BE2C (cell line): ENCODE data around the gene SLC23A2.

ENCODE experiments used
- DNase-seq: peaks from one replicate; pipeline ENCODE4 v3.0.0-alpha.2; 2020
- H3K27me3 ChIP-seq: fragments of 250-450 bp; sonication (Bioruptor Pico); 2 replicates; pipeline ENCODE4 v1.5.1; 2020; ENCODE audit warnings: mild to moderate bottlenecking
- H3K36me3 ChIP-seq: fragments of 250-450 bp; sonication (Bioruptor Pico); 2 replicates; pipeline ENCODE4 v1.5.1; 2020; ENCODE audit warnings: mild to moderate bottlenecking
- H3K4me1 ChIP-seq: fragments of 250-450 bp; sonication (Bioruptor Pico); 2 replicates; pipeline ENCODE4 v1.5.1; 2020
- H3K4me3 ChIP-seq: 2 replicates; pipeline ENCODE4 v1.5.1; 2011; ENCODE audit warnings: low read depth, low read length
- H3K9me3 ChIP-seq: fragments of 250-450 bp; sonication (Bioruptor Pico); 2 replicates; pipeline ENCODE4 v1.5.1; 2020
- CTCF ChIP-seq: IDR thresholded peaks from 2 replicates; pipeline ENCODE4 v1.5.1; 2012; ENCODE audit warnings: mild to moderate bottlenecking, low read depth, low read length

The SLC23A2 gene

GRCh38 chr20:4836473-4836872 is 164.8 kb downstream of the SLC23A2 start:
- no peak for TF ChIP-seq CTCF
- H3K36me3 ChIP-seq, result no peaks in the 10 kb centered on the region
- H3K4me1 ChIP-seq, result no peaks in the 10 kb centered on the region
- H3K27me3 ChIP-seq, result peaks cover 4% of the 10 kb centered on the region; the same call in 1 of the 2 replicates
- no peaks in the 10 kb centered on the region for H3K9me3 ChIP-seq
- H3K4me3 ChIP-seq, result no peak overlapping the region
- no peak for DNase-seq

- no peaks in the 10 kb centered on the region for H3K36me3 ChIP-seq
- peaks cover 4% of the 10 kb centered on the region; the same call in 1 of the 2 replicates for H3K27me3 ChIP-seq
- TF ChIP-seq CTCF, result no peak
- H3K4me1 ChIP-seq, result no peaks in the 10 kb centered on the region
- H3K4me3 ChIP-seq, result no peak overlapping the region
- no peaks in the 10 kb centered on the region for H3K9me3 ChIP-seq
- no peak for DNase-seq
These were observed 165.8 kb downstream of the SLC23A2 start for GRCh38 chr20:4835244-4836177.

GRCh38 chr20:4833074-4833728 is 168.1 kb downstream of the SLC23A2 start:
- no peak overlapping the region for H3K4me3 ChIP-seq
- H3K4me1 ChIP-seq, result no peaks in the 10 kb centered on the region
- H3K9me3 ChIP-seq, result no peaks in the 10 kb centered on the region
- no peaks in the 10 kb centered on the region for H3K36me3 ChIP-seq
- TF ChIP-seq CTCF, result no peak
- DNase-seq, result no peak
- peaks cover 2% of the 10 kb centered on the region; the same call in 1 of the 2 replicates for H3K27me3 ChIP-seq

GRCh38 chr20:4832469-4832868 is 168.8 kb downstream of the SLC23A2 start:
- DNase-seq, result no peak
- H3K4me3 ChIP-seq, result no peak overlapping the region
- no peaks in the 10 kb centered on the region for H3K27me3 ChIP-seq
- no peak for TF ChIP-seq CTCF
- H3K4me1 ChIP-seq, result no peaks in the 10 kb centered on the region
- H3K36me3 ChIP-seq, result no peaks in the 10 kb centered on the region
- no peaks in the 10 kb centered on the region for H3K9me3 ChIP-seq

GRCh38 chr20:4830696-4831095 is 170.6 kb downstream of the SLC23A2 start:
- Histone ChIP-seq H3K4me3 (no peak overlapping the region), H3K36me3 (no peaks in the 10 kb centered on the region), H3K27me3 (no peaks in the 10 kb centered on the region), H3K9me3 (no peaks in the 10 kb centered on the region), H3K4me1 (no peaks in the 10 kb centered on the region)
- TF ChIP-seq CTCF, result no peak
- no peak for DNase-seq

GRCh38 chr20:4830259-4830658 is 171.1 kb downstream of the SLC23A2 start:
- no peak for DNase-seq
- H3K4me1 ChIP-seq, result no peaks in the 10 kb centered on the region
- no peak for TF ChIP-seq CTCF
- H3K9me3 ChIP-seq, result no peaks in the 10 kb centered on the region
- no peak overlapping the region for H3K4me3 ChIP-seq
- no peaks in the 10 kb centered on the region for H3K27me3 ChIP-seq
- H3K36me3 ChIP-seq, result no peaks in the 10 kb centered on the region
